GM10847 (cell line): ENCODE measurements around the gene WNT16.

Experiments used
- POLR2A ChIP-seq: IDR thresholded peaks from 2 replicates; pipeline ENCODE4 v1.6.1; 2011; ENCODE audit not compliant: insufficient read length; ENCODE audit errors: extremely low read depth

The WNT16 gene

DNA sequence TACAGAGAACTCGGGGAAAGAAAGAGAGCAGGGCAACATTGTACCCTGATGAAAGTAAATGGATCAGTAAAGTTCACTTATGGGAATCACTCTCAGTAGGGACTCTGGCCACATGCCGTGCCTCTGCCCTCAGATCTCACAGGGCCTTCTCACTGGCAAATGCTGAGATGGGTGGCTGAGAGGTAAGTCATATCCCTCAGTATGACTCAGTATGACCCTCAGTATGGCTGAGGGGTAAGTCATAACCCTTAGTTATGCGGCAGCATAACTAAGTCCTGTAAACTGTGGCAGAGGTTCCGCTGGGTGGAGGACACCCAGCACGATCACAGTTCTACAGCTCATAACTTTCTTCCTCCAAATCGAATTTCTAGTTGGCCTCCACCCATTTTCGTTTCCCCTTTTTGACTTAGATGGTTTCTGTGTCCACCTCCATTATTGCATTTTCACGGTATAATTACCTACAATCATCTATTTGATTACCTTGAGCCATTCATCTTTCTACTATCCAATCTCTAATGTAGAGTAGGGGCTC is 26.5 kb upstream of the WNT16 start:
- no peak for TF ChIP-seq POLR2A

DNA sequence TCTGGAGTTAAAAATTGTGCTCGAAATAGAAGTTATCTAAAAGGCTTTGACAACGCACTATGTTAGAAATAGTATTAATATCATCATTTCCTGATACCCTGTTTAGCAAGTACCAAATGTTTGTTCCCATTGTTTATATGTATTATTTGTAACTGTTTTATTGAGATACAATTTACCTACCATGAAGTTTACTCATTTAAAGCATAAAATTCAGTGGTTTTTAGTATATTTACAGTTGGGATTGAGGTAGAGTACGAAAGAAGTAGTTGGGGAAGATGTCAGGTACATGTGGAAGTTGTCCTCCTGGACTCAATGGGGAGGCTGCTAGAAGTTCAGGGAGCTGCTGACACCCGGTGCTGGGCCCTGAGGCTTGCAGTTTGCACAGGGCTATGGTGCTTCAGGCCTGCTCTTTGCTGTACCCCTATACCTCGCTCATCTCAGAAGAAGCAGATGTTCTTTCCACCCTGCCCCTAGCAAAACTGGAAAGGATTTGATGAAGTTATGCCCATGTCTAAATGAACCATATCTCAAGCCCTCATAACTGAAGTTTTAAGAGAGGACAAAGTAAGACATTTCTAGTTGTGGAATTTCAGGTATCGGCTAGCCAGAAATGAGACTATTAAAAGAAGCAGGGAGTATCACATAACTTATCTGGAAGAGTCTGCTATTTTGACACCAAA is 25.2 kb upstream of the WNT16 start:
- no peak for TF ChIP-seq POLR2A

DNA sequence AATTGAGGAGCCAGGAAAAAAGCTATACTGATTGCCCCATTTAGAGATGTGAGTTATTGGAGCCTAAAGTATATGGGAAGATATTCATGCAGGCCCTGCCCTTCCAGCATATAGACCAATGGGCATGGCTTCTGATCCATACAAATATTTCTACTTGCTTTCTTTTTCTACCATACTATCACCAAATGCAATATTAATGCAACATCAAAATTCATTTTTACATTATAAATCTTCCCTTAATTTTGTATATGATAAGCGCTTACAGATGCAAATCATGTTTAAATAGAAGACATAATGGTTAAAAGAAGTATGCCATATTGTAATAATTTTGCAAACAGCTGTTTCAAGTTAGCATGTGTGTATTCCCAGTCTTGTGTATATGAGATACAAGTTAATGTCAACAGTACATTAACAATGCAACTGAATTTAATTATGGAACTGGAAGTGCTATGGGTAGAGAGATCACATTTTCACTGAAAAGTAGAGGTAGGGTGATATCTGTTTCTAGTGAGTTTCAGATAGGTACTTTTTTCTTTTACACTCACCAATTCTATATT is 24.6 kb upstream of the WNT16 start:
- no peak for TF ChIP-seq POLR2A

DNA sequence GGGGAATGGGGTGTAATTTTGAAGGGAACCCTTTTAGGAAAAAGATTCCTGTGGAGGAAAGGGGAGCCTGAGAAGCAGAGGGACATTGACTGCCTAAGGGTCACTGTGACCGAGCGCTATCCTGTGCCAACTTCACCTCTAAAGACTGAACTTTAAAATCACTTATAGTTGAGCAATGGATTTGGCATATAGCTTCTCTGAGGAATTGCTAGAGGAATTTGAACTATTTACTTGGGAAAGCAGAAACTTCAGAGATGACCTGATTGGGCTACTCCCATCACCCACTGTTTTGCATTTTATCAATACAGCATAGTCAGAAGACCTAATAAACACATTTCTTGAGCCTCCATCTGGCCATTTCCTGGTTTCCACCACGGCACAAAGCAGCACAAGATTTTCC is 23.7 kb upstream of the WNT16 start:
- TF ChIP-seq POLR2A = no peak

DNA sequence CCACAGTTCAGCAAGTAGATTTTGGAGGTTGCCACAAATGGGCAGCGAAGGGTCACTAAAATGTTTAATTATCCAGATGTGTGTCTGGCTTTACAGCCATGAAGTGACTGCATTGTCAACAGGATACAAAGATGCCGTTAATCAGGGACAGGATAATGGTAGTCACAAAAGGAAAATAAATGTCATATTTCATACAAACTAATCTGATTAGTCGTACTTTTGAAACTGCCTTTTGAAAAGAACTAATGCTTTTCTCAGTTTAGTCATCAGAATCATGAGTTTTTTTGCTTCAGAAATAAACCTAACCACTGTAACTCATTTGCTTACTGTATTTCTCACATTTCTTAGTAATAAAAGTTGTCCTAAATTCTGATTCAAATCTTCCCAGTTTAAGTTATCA is 22.2 kb upstream of the WNT16 start:
- no peak for TF ChIP-seq POLR2A

DNA sequence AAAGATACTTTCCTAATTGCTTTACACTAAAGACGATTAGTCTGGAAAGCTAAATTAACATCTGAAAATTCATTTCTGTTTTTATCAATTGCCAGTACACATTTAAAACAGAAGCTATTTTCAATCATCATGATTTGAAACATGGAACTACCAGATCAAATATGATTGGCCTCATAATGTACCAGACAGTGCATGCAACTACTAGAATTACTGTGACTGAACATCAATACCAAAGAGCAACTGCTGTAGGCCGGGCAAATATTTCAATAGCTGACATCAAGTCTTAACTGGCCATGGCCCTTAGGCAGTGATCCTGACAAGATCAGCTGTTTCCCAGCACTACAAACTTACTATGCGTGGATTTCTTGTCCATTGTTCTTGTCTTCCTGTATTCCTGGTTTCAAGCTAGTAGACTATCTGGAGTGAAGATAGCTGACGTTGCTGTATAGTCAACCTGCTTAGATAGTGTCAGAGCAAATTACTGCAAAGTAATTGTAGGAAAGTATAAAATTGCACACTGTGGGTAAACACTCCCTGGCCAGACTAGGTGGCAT is 21.7 kb upstream of the WNT16 start:
- no peak for TF ChIP-seq POLR2A

DNA sequence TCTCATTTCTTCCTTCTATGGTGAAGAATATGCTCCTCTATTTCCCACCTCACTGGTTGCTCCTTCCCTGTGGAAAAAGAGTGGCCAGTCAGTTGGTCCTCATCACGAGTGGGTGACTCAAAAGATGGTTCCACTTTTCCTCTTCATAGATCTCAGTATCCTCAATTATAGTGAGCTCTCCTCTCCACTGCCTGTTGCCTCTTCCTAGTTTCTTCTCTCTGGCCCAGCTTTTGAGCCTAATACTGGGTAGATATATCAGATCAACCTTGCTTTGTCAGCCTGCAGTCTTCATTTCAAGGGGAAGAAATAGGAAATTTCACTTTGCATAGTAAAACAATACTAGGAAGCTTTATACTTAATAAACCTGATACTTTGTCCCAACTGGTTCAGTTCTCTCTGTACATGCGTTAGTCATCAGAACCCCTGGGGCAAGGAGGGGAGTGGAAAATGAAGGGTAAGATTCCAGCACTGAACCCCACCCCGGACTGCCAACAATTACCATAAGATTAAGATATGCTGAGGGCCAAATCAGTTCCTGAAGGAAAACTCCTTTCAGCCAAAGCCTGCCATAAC is 15.5 kb upstream of the WNT16 start:
- TF ChIP-seq POLR2A = no peak

DNA sequence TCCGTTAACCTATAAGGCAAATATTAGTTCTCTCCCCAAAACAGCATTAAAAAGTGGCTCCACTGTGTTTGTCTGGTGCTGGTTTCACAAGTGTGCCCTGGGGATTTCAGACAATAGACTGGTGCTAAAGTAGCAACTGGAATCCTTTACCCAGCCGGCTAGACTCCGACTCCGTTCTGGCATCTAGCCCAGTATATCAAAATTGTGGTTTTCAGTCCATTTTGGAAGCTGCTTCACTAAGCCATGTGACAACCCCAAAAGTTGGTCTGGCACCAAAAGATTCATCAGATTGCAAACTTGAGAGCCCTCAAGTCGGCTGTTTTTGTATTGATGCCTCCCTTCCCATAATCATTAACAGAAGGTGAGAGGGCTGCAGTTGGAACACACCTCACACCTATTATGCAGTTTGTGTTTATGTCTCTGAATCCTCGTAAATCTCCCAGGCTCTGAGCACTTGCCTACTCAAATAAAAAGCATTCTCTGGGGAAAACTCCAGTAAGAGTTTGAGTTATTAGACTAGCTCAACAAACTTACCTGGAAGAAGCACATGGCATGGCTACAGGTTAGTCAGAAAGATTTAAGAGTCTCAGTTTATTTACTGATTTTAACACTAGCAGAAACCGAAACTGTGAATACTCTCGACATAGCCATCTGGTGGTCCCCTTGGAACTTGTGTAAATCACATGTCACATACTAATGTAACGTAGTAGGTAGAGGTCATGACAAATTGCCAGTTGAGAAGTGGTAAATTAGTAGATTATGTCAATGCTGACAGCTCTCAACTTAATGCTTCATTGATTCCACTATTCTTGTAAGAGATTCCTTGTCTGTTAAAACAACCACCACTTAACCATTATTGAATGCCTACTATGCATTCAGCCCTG is 14.8 kb upstream of the WNT16 start:
- no peak for TF ChIP-seq POLR2A

DNA sequence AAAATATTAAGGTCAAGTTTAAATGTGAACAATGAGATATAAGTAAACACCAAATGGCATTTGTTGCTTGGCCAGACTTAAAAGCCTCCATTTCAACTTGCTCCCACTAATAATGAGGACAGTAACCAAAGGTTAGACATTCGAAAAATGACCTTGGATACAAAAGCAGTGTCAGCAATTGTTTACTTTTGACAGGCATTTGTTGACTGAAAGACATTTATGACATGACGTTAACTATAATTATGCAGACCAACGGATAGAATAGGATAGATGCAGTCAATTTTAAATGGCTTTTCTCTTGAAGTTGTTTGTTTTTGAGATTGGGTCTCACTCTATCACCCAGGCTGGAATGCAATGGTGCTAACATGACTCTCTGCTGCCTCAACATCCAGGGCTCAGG is 6.3 kb upstream of the WNT16 start:
- no peak for TF ChIP-seq POLR2A

DNA sequence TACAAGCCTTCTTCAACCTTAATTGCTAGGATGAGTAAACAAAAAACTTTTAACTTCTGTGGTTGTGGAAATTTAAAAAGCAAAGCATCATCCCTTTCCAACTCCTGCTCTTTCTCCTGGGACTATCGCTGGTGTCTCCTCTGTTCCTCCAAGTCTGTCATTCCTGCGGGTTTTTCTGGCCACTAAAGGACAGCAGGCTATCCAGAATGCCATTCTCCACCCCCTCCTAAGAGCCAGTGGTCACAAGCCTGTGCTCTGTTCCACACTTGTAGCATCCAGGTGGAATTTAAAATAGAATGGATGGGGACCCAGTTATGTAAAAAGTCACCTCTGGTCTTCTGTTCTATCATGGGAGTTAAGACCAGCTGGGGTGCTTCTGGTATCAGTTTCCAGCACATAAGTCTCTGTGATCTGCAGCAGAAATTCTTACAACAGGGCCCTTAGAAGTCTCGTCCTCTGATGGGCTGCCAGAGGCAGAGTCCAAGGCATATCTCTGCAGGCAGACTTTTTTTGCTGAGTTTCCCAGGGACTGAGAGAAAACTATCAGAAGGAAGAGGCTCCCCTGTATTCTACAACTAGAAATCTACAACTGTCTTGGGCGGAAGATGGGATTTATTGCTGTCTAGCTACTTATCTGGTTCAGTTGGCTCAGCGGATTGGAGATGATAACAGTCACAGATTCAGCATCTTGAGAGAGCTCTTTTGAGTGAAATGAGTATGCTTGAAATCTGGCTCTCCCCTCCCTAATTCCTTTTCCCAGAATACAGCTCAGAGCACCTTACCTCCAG is 5.1 kb upstream of the WNT16 start:
- TF ChIP-seq POLR2A = no peak

DNA sequence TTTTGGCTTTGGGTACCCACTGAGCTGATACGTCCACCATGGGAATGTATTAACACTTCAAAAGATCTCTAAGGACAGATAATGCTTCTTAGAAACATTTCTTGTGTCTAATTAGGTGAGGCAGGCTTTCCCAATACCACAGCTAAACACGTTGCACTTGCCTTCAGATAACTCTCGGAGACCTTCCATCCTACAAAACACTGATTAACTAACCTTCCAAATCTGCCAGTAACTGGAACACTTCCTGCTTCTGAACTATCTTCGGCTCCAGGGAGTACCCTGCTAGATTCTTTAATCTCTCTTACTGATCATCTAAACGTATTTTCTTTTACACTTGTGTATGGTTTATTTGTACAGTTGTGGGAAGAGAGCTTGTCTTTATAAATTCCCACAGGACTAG is 1.1 kb upstream of the WNT16 start:
- TF ChIP-seq POLR2A = no peak

DNA sequence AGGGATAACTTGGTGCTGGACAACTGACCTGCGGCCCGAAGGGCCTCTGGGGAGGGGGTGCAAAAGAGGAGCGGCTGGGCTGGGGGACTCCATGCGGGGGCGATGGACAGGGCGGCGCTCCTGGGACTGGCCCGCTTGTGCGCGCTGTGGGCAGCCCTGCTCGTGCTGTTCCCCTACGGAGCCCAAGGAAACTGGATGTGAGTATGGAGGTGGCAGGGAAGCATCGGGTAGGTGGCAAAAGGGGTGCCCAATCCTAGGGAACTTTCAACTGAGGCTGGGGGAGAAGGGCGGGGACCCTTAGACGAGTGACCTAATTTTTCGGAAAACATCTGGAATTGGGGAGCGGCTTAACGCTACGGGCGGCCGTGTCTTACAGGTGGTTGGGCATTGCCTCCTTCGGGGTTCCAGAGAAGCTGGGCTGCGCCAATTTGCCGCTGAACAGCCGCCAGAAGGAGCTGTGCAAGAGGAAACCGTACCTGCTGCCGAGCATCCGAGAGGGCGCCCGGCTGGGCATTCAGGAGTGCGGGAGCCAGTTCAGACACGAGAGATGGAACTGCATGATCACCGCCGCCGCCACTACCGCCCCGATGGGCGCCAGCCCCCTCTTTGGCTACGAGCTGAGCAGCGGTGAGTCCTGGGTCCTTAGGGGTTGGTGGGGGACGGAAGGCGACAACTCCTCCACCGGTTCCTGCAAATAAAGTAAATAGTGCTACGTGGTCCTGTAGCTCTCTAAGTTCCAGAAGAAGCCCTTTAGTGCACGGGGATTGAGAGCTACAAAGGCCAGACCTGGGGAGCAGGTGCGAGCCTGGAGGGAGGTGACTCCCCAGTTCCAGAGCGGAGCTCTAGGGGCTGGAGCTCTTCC is 622 bp downstream of the WNT16 start:
- no peak for TF ChIP-seq POLR2A

DNA sequence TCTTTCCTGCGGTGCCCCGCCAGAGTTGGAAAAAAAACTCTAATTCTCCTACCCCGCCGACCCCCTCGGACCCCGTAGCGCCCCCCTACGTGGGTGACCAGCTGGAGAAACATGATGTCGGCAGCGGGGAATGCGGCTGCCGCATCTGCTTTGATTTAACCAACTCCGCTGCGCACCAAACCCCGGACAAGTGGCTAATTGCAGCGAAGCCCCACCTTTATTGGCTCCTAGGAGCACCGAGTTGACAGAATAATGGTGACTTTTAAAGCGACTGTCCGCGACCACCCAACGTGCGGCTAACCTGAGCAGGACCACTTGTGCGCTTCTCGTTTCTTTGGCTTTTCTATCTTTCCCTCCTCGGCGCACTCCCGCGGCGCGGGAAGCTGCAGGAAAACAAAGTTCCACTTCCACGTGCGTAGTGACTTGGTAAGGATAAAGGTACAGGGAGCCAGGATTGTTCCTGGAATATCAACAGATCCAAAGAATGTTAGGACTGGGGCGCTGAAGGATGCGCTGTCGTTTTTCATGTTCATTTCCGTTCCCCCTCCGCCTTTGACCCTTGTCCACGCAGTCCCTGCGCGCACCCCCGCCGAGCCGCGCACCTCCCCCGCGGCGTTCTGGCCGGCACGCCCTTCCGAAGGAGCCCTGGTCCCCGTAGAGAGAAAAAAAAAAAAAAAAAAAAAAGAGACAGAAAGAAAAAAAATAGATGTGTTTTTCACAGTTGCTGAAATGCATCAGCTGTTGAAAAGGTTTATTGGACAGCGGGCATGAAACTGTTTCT is 1.4 kb downstream of the WNT16 start:
- TF ChIP-seq POLR2A = no peak
